SJSA1 (cell line): ENCODE results near the gene CACNG7. TPM values are rescaled to one million over a fixed set of nuclear protein-coding genes. Genes with fewer than 3 reads are reported as not detected.

ENCODE experiments used
- DNase-seq, 2 experiments: peaks; one replicate each; pipeline ENCODE4 v3.0.0-alpha.2; 2015 to 2020; ENCODE audit warnings: low spot score in 2 of 2, low read depth in 1 of 2
- H3K27ac ChIP-seq: fragments of 250-450 bp; sonication (Bioruptor Pico); 2 replicates; pipeline ENCODE4 v1.5.1; 2020; ENCODE audit warnings: mild to moderate bottlenecking, moderate library complexity
- H3K27me3 ChIP-seq: fragments of 250-450 bp; sonication (Bioruptor Pico); replicated peaks from 2 replicates; pipeline ENCODE4 v1.5.1; 2020; ENCODE audit warnings: mild to moderate bottlenecking, moderate library complexity
- H3K36me3 ChIP-seq: fragments of 250-450 bp; sonication (Bioruptor Pico); 2 replicates; pipeline ENCODE4 v1.5.1; 2020; ENCODE audit warnings: mild to moderate bottlenecking
- H3K4me1 ChIP-seq: fragments of 250-450 bp; sonication (Bioruptor Pico); replicated peaks from 2 replicates; pipeline ENCODE4 v1.6.1; 2021; ENCODE audit warnings: mild to moderate bottlenecking
- H3K4me3 ChIP-seq: fragments of 250-450 bp; sonication (Bioruptor Pico); 2 replicates; pipeline ENCODE4 v1.5.1; 2020; ENCODE audit warnings: mild to moderate bottlenecking
- H3K9me3 ChIP-seq: fragments of 250-450 bp; sonication (Bioruptor Pico); replicated peaks from 2 replicates; pipeline ENCODE4 v1.5.1; 2020; ENCODE audit warnings: mild to moderate bottlenecking
- total RNA-seq: library from RNA; depleted of rRNA; stranded (reverse); fragments of >200 nt; shearing (Covaris generic); gene quantifications from 2 replicates; pipeline ENCODE4 v1.2.3, GENCODE V29; 2014

CACNG7 gene
- total RNA-seq, 1 experiment from 2014 or later: not detected

DNA sequence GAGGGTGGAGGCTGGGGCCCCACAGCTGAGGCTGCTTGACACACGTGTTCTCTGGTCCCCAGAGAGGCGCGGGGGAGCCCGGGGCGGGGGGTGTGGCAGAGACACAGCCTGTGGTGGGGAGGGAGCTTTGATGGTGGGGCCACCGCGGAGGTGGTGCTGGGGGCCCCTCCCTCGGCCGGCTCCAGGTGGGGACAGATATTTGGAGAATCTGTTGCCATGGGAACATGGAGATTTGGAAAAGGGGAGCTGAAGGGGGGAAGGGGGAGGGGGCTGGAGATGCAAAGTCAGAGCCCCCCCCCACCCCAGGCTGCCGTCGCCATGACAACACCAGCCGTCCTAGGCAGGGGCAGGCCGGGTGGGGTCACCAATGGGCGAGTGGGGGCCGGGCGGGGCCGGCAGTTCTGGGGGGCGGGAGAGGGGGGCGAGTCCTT is 25.8 kb upstream of the CACNG7 start:
- Histone ChIP-seq H3K36me3 (no peaks in the 10 kb centered on the region), H3K27ac (no peak overlapping the region), H3K4me3 (no peak overlapping the region), H3K4me1 (peaks cover 25% of the 10 kb centered on the region), H3K9me3 (no peaks in the 10 kb centered on the region), H3K27me3 (peaks cover 47% of the 10 kb centered on the region)
- DNase-seq: no peak

DNA sequence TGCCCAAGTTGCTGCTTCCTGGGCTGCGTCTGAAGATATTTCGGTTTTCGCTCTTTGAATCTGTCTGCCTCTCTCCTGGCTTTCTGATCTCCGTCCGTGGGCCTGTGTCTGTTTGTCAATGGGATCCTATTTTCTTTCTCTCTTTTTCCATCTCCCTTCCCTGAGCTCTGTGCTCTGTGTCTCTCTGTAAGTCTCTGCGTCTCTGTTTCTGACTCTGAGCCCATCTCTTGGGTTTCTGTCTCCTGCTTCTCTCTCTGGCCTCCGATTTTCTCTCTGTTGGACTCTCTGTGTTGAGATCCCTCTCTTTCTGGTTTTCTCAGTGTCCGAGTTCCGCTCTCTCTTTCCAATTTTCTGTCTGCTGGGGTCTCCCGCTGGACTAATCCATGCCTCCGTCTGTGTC is 25.3 kb upstream of the CACNG7 start:
- H3K27me3 ChIP-seq: peaks cover 47% of the 10 kb centered on the region
- no peaks in the 10 kb centered on the region for H3K9me3 ChIP-seq
- H3K4me3 ChIP-seq: no peak overlapping the region
- H3K27ac ChIP-seq: no peak overlapping the region
- no peak for DNase-seq
- no peaks in the 10 kb centered on the region for H3K36me3 ChIP-seq
- peaks cover 25% of the 10 kb centered on the region for H3K4me1 ChIP-seq

- Histone ChIP-seq H3K27ac (no peak overlapping the region), H3K4me1 (peaks cover 21% of the 10 kb centered on the region), H3K27me3 (peaks cover 47% of the 10 kb centered on the region), H3K4me3 (no peak overlapping the region), H3K9me3 (no peaks in the 10 kb centered on the region), H3K36me3 (no peaks in the 10 kb centered on the region)
- DNase-seq: no peak
These were observed 24.8 kb upstream of the CACNG7 start for GRCh38 chr19:53884256-53884655.

- Histone ChIP-seq H3K36me3 (no peaks in the 10 kb centered on the region), H3K9me3 (no peaks in the 10 kb centered on the region), H3K27me3 (peaks cover 48% of the 10 kb centered on the region), H3K4me3 (no peak overlapping the region), H3K4me1 (peaks cover 17% of the 10 kb centered on the region), H3K27ac (no peak overlapping the region)
- DNase-seq: no peak
These were observed 24.0 kb upstream of the CACNG7 start for GRCh38 chr19:53885036-53885435.

DNA sequence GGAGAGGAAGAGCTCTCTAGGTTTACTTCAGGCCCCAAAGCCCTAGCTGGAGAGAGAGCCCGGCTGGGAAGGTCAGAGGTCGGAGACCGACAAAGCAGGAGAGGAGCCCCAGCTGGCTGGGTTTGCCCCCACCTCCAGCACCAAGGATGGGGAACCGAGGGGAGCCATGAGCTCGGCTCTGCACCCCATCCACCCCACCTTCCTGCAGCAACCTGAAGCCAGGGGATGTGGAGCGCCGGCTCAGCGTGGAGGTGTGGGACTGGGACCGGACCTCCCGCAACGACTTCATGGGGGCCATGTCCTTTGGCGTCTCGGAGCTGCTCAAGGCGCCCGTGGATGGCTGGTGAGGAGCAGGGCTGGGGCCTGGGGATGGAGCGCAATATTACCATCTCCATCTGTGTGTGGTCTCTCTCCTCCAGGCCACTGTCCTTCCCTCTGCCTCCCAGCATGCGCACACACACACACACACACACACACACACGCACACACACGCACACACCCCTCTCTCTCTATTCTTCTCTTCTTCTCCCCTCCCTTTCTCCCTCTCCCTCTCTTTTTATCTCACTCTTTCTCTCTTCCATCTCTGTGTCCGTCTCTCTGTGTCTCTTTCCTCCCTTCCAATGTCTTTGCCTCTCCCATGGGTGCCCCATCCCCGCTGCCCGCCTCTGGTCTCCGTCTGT is 16.6 kb upstream of the CACNG7 start:
- H3K9me3 ChIP-seq: no peaks in the 10 kb centered on the region
- no peaks in the 10 kb centered on the region for H3K36me3 ChIP-seq
- no peak overlapping the region for H3K4me3 ChIP-seq
- H3K27me3 ChIP-seq: peaks cover 31% of the 10 kb centered on the region
- H3K4me1 ChIP-seq: no peaks in the 10 kb centered on the region
- DNase-seq: no peak
- H3K27ac ChIP-seq: no peak overlapping the region

DNA sequence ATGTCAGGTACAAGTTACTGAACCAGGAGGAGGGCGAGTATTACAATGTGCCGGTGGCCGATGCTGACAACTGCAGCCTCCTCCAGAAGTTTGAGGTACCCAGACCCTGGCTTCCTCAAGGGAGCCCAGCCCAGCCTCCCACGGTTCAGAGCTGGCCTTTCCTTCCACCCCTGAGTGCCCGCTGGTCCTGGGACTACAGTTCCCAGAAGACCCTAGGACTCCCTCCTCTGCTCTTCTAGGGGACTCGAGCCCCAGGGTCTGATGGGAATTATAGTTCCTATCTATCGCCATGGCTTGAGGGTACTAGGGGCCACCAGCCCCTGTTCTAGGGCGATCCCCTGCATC is 16.1 kb upstream of the CACNG7 start:
- Histone ChIP-seq H3K27ac (no peak overlapping the region), H3K4me3 (no peak overlapping the region), H3K9me3 (no peaks in the 10 kb centered on the region), H3K4me1 (no peaks in the 10 kb centered on the region), H3K36me3 (no peaks in the 10 kb centered on the region), H3K27me3 (peaks cover 32% of the 10 kb centered on the region)
- DNase-seq: no peak

DNA sequence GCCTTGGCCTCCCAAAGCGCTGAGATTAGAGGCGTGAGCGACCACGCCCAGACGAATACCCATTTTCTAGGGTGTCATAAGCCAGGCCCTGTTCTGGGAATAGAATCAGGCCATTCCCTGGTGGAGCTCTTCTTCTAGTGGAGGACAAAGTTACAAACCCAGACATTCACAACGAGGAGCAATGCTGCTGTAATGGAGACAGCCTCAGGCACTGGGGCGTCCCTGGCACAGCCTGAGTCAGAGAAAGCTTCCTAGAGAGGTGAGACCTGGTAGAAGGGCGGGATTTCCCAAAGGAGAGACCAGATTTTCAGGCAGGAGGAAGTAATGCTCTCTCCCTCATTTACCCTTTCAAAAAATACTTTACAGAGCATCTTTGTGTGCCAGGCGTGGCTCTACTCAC is 14.4 kb upstream of the CACNG7 start:
- peaks cover 32% of the 10 kb centered on the region for H3K27me3 ChIP-seq
- no peaks in the 10 kb centered on the region for H3K36me3 ChIP-seq
- H3K4me3 ChIP-seq: no peak overlapping the region
- no peaks in the 10 kb centered on the region for H3K9me3 ChIP-seq
- no peak overlapping the region for H3K27ac ChIP-seq
- no peak for DNase-seq
- no peaks in the 10 kb centered on the region for H3K4me1 ChIP-seq

DNA sequence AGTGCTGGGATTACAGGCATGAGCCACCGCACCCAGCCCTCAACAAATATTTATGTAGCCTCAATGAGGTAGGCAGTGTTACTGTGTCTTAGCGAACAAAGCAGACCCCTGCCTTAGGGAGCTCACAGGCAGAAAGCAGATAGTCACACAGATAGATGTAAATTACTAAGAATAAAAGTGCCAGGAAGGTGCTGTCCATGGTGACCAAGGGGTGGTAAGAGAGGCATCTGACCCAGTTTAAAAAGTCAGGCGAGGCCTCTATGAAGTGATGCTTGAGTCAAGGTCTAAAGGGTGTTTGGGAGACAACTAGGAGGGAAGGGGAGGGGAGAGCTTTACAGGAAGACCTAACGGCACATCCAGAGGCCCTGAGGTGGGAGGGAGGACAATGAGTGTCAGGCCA is 12.4 kb upstream of the CACNG7 start:
- Histone ChIP-seq H3K4me3 (no peak overlapping the region), H3K9me3 (no peaks in the 10 kb centered on the region), H3K27ac (no peak overlapping the region), H3K36me3 (no peaks in the 10 kb centered on the region), H3K27me3 (peaks cover 24% of the 10 kb centered on the region; the same call in 1 of the 2 replicates), H3K4me1 (no peaks in the 10 kb centered on the region)
- no peak for DNase-seq

GRCh38 chr19:53897459-53897858 is 11.6 kb upstream of the CACNG7 start:
- Histone ChIP-seq H3K4me1 (no peaks in the 10 kb centered on the region), H3K4me3 (no peak overlapping the region), H3K27ac (no peak overlapping the region), H3K36me3 (no peaks in the 10 kb centered on the region), H3K27me3 (peaks cover 21% of the 10 kb centered on the region; the same call in 1 of the 2 replicates), H3K9me3 (no peaks in the 10 kb centered on the region)
- no peak for DNase-seq

GRCh38 chr19:53898166-53898565 is 10.9 kb upstream of the CACNG7 start:
- Histone ChIP-seq H3K4me1 (no peaks in the 10 kb centered on the region), H3K36me3 (no peaks in the 10 kb centered on the region), H3K27ac (no peak overlapping the region), H3K9me3 (no peaks in the 10 kb centered on the region), H3K4me3 (no peak overlapping the region), H3K27me3 (peaks cover 16% of the 10 kb centered on the region; the same call in 1 of the 2 replicates)
- DNase-seq: no peak

GRCh38 chr19:53898636-53899341 is 10.3 kb upstream of the CACNG7 start:
- Histone ChIP-seq H3K9me3 (no peaks in the 10 kb centered on the region), H3K4me3 (no peak overlapping the region), H3K27ac (no peak overlapping the region), H3K4me1 (no peaks in the 10 kb centered on the region), H3K36me3 (no peaks in the 10 kb centered on the region), H3K27me3 (peaks cover 10% of the 10 kb centered on the region; the same call in 1 of the 2 replicates)
- DNase-seq: no peak

DNA sequence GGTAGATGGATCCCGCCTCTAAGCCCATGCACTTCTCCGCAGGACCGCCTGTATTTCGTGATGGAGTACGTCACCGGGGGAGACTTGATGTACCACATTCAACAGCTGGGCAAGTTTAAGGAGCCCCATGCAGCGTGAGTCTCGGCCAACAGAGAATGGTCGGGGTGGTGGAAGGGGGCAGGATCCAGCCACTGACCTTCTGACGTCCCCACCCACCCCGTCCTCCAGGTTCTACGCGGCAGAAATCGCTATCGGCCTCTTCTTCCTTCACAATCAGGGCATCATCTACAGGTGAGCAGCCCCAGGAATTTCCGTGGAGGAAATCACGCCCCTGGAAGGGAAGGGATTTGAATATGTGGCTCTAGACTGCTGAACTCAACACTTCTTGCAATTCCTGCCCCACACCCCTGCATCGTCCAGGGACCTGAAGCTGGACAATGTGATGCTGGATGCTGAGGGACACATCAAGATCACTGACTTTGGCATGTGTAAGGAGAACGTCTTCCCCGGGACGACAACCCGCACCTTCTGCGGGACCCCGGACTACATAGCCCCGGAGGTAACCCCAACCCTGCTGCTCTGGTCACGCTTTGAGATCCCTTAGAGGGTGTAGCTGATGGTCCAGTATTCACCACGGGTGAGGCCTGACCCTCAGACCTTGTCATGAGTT is 8.8 kb upstream of the CACNG7 start:
- no peak overlapping the region for H3K4me3 ChIP-seq
- peaks cover 13% of the 10 kb centered on the region for H3K27me3 ChIP-seq
- no peaks in the 10 kb centered on the region for H3K36me3 ChIP-seq
- H3K4me1 ChIP-seq: no peaks in the 10 kb centered on the region
- no peak overlapping the region for H3K27ac ChIP-seq
- no peak for DNase-seq
- no peaks in the 10 kb centered on the region for H3K9me3 ChIP-seq

DNA sequence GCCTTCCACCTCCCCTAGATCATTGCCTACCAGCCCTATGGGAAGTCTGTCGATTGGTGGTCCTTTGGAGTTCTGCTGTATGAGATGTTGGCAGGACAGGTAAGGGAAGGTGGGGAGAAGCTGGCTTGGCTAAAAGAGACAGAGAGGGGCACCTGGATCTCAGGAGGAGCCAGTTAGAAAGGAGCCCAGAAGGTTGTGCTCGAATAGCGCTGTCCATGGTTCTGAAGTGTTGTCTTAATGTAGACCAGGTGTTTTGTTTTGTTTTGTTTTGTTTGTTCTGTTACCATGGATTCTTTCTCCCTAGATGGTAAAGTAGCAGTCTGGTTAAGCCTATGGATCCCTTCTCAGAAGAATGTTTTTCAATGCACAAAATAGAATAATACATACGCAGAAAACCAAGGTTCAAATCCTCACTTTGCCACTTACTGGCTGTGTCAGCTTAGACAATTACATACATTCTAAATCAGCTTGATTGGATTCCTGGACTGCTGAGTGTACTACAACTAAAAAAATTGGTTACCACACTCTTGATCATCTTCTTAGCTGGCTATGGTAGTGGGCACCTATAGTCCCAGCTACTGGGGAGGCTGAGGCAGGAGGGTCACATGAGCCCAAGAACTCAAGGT is 5.9 kb upstream of the CACNG7 start:
- H3K36me3 ChIP-seq: no peaks in the 10 kb centered on the region
- no peak overlapping the region for H3K27ac ChIP-seq
- peaks cover 27% of the 10 kb centered on the region for H3K27me3 ChIP-seq
- H3K4me3 ChIP-seq: no peak overlapping the region
- no peak for DNase-seq
- H3K9me3 ChIP-seq: no peaks in the 10 kb centered on the region; the same call in 1 of the 2 replicates
- H3K4me1 ChIP-seq: peaks cover 14% of the 10 kb centered on the region

DNA sequence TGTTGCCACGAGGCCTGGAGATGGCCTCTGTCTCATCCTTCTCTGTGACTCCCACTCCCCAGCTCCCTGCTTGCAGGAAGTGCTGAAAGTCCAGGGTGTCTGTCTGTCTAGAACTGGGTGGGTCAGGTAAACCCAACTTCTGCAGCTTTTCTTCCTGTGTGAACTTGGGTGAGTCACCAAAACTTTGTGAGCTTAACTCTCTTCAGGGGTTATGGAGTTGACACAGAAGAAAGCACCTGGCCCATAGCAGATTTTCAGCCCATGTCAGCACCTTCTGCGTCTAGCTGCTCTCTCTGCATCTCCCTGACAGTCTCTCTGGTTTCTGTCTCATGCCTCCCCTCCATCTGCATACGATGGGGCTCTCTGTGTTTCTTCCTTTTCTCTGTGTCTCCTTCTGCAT is 4.2 kb upstream of the CACNG7 start:
- Histone ChIP-seq H3K27me3 (peaks cover 41% of the 10 kb centered on the region), H3K27ac (no peak overlapping the region)
- no peak for DNase-seq

More for the DNA sequence above, 4.2 kb upstream of the CACNG7 start:
- H3K4me3 ChIP-seq: no peak overlapping the region
- no peaks in the 10 kb centered on the region; the same call in 1 of the 2 replicates for H3K9me3 ChIP-seq
- peaks cover 21% of the 10 kb centered on the region for H3K4me1 ChIP-seq
- H3K36me3 ChIP-seq: no peaks in the 10 kb centered on the region
